K562 treated with DMSO at 1 percent for 24 hours (cell line): Measurements from ENCODE around the gene PIEZO2. TPM values are rescaled to one million over a fixed set of nuclear protein-coding genes. Genes with fewer than 3 reads are reported as not detected.

Experiments used
- total RNA-seq: library from RNA; unstranded; fragments of 300-600 nt; gene quantifications from 2 replicates; pipeline ENCODE4 v1.2.3, GENCODE V29; 2022; ENCODE audit warnings: low read depth; ENCODE audit not compliant: insufficient read depth

PIEZO2 gene
- 0.43 TPM in 1 of 2 replicates, not detected in the other for total RNA-seq

DNA sequence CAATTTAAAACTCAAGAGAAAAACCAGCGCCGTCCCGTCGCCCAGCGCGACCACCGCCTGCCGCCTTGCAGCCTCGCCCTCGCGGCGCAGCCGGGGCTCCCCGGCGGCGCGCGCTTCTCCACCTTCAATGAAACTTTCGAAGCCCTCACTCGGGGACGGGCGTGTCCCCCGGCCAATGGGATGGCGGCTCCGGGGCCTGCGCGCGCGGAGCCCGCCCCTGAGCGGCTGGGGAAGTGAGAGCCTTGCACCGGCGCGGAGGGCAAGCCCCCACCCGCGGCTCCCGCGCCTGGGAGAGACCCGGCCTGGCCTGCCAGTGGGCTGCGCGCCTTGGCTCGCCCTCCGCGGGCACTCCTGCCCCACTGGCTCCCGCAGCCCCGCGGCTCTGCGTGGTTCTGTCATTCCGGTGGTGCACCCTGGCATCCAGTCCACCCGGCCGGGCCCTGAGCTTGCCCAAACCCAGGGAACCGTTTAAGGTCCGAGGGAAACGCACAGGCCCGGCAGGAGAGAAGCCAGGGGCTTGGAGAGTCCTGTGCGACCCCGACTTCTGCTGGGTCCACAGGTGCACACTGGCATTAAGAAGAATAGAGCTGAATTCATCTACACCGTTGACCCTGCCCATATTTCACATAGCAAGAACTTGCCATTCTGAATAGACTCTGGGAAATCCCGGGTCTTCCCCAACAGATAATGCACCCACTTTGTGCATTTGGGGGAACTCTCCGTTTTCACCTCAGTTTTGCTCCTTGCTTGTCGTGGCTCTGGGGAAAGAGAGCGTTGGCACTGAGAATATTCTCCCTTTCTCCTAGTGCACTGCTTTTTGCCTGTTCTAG lies at the start of gene PIEZO2:
TSS of gene PIEZO2 (minus strand) at position 129 of the 830 bp plus-strand sequence. CDS start 981 bp downstream, outside the sequence.

